GM23338 (cell line): Measurements from ENCODE around the gene COX5B. TPM values are rescaled to one million over a fixed set of nuclear protein-coding genes. Genes with fewer than 3 reads are reported as not detected.

Experiments used
- ATAC-seq: fragments of 200-7000 bp; cut with Tn5 transposase; 3 replicates; pipeline ENCODE4 v1.9.1; 2020
- DNase-seq: peaks from one replicate; pipeline ENCODE4 v3.0.0-alpha.2; 2015; ENCODE audit warnings: low spot score
- H2AFZ ChIP-seq: fragments of 200-600 bp; sonication (generic); 2 replicates; pipeline ENCODE4 v1.8.0; 2016; ENCODE audit warnings: antibody characterized with exemption, mild to moderate bottlenecking, moderate library complexity
- H3F3A ChIP-seq: fragments of 200-600 bp; sonication (generic); replicated peaks from 2 replicates; pipeline ENCODE4 v1.8.0; 2017; ENCODE audit warnings: antibody characterized with exemption, mixed run types, low read depth
- H3K27ac ChIP-seq: fragments of 200-600 bp; sonication (generic); 2 replicates; pipeline ENCODE4 v1.6.1; 2016; ENCODE audit warnings: low read depth
- H3K27me3 ChIP-seq: fragments of 200-600 bp; sonication (generic); 2 replicates; pipeline ENCODE4 v1.8.0; 2016; ENCODE audit warnings: mild to moderate bottlenecking, mixed run types, moderate library complexity; ENCODE audit not compliant: insufficient read depth
- H3K36me3 ChIP-seq: fragments of 200-600 bp; sonication (generic); 2 replicates; pipeline ENCODE4 v1.8.0; 2016; ENCODE audit warnings: mild to moderate bottlenecking; ENCODE audit not compliant: insufficient read depth
- H3K4me1 ChIP-seq: fragments of 200-600 bp; sonication (generic); 2 replicates; pipeline ENCODE4 v1.8.0; 2016; ENCODE audit warnings: mild to moderate bottlenecking, moderate library complexity; ENCODE audit not compliant: insufficient read depth
- H3K4me2 ChIP-seq: fragments of 200-600 bp; sonication (generic); 2 replicates; pipeline ENCODE4 v1.7.1; 2017; ENCODE audit warnings: mixed run types
- H3K4me3 ChIP-seq: fragments of 200-600 bp; sonication (generic); 2 replicates; pipeline ENCODE4 v1.6.1; 2016; ENCODE audit warnings: mixed run types
- H3K79me2 ChIP-seq: fragments of 200-600 bp; sonication (generic); replicated peaks from 2 replicates; pipeline ENCODE4 v1.8.0; 2017; ENCODE audit warnings: mild to moderate bottlenecking; ENCODE audit not compliant: insufficient read depth
- H3K9me2 ChIP-seq: fragments of 200-600 bp; sonication (generic); 2 replicates; pipeline ENCODE4 v1.8.0; 2017; ENCODE audit not compliant: insufficient read depth
- H4K20me1 ChIP-seq: fragments of 200-600 bp; sonication (generic); replicated peaks from 2 replicates; pipeline ENCODE4 v1.8.0; 2017; ENCODE audit warnings: mild to moderate bottlenecking; ENCODE audit not compliant: insufficient read depth
- H3K27ac Mint-ChIP-seq: 2 replicates; pipeline ENCODE4 v1.8.0; 2020; ENCODE audit warnings: inconsistent platforms, mild to moderate bottlenecking, moderate library complexity, mixed read lengths
- H3K27me3 Mint-ChIP-seq: 3 replicates; pipeline ENCODE4 v1.8.0; 2022; ENCODE audit warnings: low read depth, mild to moderate bottlenecking, moderate library complexity, mixed read lengths, inconsistent platforms; ENCODE audit not compliant: insufficient read depth, poor library complexity
- H3K36me3 Mint-ChIP-seq: 3 replicates; pipeline ENCODE4 v1.8.0; 2021; ENCODE audit warnings: low read depth, mild to moderate bottlenecking, inconsistent platforms, moderate library complexity, mixed read lengths
- H3K4me1 Mint-ChIP-seq: 3 replicates; pipeline ENCODE4 v1.8.0; 2020; ENCODE audit warnings: mild to moderate bottlenecking, inconsistent platforms, mixed read lengths
- H3K4me3 Mint-ChIP-seq: 3 replicates; pipeline ENCODE4 v1.8.0; 2021; ENCODE audit warnings: moderate library complexity, mild to moderate bottlenecking, inconsistent platforms, mixed read lengths
- H3K9me3 Mint-ChIP-seq: 3 replicates; pipeline ENCODE4 v1.8.0; 2020; ENCODE audit warnings: moderate library complexity, mild to moderate bottlenecking, inconsistent platforms, mixed read lengths
- CREB1 ChIP-seq: fragments of 250-450 bp; sonication (Bioruptor Pico); IDR thresholded peaks from 2 replicates; pipeline ENCODE4 v1.5.0; 2020; ENCODE audit warnings: low read depth, mild to moderate bottlenecking, moderate library complexity
- CTCF ChIP-seq, 2 experiments: fragments of 200-600 bp in 1 of 2; sonication (generic) in 1 of 2; conservative IDR thresholded peaks; 2 replicates each; pipeline versions ENCODE4 v1.5.1 to v1.6.1; 2016 to 2017; ENCODE audit warnings: antibody characterized with exemption in 2 of 2, low read depth in 2 of 2, mild to moderate bottlenecking in 2 of 2, moderate library complexity in 1 of 2
- ETS1 ChIP-seq: IDR thresholded peaks from 2 replicates; pipeline ENCODE4 v1.6.1; 2016; ENCODE audit warnings: antibody characterized with exemption
- EZH2 ChIP-seq: fragments of 200-600 bp; sonication (generic); IDR thresholded peaks from one replicate; pipeline ENCODE4 v1.8.0; 2017; ENCODE audit warnings: antibody characterized with exemption, mild to moderate bottlenecking, low read depth; ENCODE audit not compliant: unreplicated experiment
- EZH2phosphoT487 ChIP-seq: fragments of 200-600 bp; sonication (generic); IDR thresholded peaks from one replicate; pipeline ENCODE4 v1.8.1; 2018; ENCODE audit warnings: antibody characterized with exemption; ENCODE audit not compliant: unreplicated experiment
- JUNB ChIP-seq: IDR thresholded peaks from one replicate; pipeline ENCODE4 v1.6.1; 2016; ENCODE audit warnings: antibody characterized with exemption; ENCODE audit not compliant: unreplicated experiment
- NANOG ChIP-seq: IDR thresholded peaks from 2 replicates; pipeline ENCODE4 v1.6.1; 2016; ENCODE audit warnings: antibody characterized with exemption, borderline replicate concordance
- POLR2AphosphoS5 ChIP-seq: IDR thresholded peaks from 2 replicates; pipeline ENCODE4 v1.6.1; 2016; ENCODE audit warnings: antibody characterized with exemption, low read depth
- REST ChIP-seq: IDR thresholded peaks from one replicate; pipeline ENCODE4 v1.6.1; 2018; ENCODE audit warnings: antibody characterized with exemption; ENCODE audit not compliant: unreplicated experiment
- STAT1 ChIP-seq: IDR thresholded peaks from one replicate; pipeline ENCODE4 v1.6.1; 2016; ENCODE audit warnings: antibody characterized with exemption; ENCODE audit not compliant: unreplicated experiment
- ZNF114 ChIP-seq: fragments of 250-450 bp; sonication (Bioruptor Pico); IDR thresholded peaks from 2 replicates; pipeline ENCODE4 v1.5.0; 2020; ENCODE audit warnings: mild to moderate bottlenecking, moderate library complexity
- ZNF331 ChIP-seq: fragments of 250-450 bp; sonication (Bioruptor Pico); IDR thresholded peaks from 2 replicates; pipeline ENCODE4 v1.5.0; 2020; ENCODE audit warnings: low read depth, mild to moderate bottlenecking, moderate library complexity
- ZNF462 ChIP-seq: fragments of 250-450 bp; sonication (Bioruptor Pico); IDR thresholded peaks from 2 replicates; pipeline ENCODE4 v1.5.0; 2020; ENCODE audit warnings: mild to moderate bottlenecking, moderate library complexity
- polyA plus RNA-seq: library from polyadenylated mRNA; unstranded; fragments of >200 nt; fragmentation: Nextera tagmentation; extraction: Ambion mirVana; gene quantifications from 2 replicates; pipeline ENCODE4 v1.2.1, GENCODE V29; 2016
- total RNA-seq: library from RNA; depleted of rRNA; stranded (reverse); fragments of >200 nt; shearing (Covaris generic); gene quantifications from 2 replicates; pipeline ENCODE4 v1.2.3, GENCODE V29; 2014

COX5B gene
- total and polyA plus RNA-seq, 2 experiments from 2014 or later = 260 to 666 TPM

GRCh38 chr2:97695744-97696143 is 49.9 kb downstream of the COX5B start:
- Histone ChIP-seq H2AFZ (no peak overlapping the region), H3K36me3 (no peaks in the 10 kb centered on the region), H3K27ac (no peak overlapping the region), H3K27me3 (no peaks in the 10 kb centered on the region), H3K4me2 (no peak overlapping the region), H3F3A (no peaks in the 10 kb centered on the region), H3K9me2 (no peaks in the 10 kb centered on the region), H3K79me2 (no peaks in the 10 kb centered on the region), H3K4me3 (no peak overlapping the region), H4K20me1 (no peaks in the 10 kb centered on the region), H3K4me1 (peaks cover 11% of the 10 kb centered on the region; the same call in 1 of the 2 replicates)
- H3K27me3 Mint-ChIP-seq = peaks cover 12% of the 10 kb centered on the region
- DNase-seq (no peak), ATAC-seq (no peak)
- H3K27ac Mint-ChIP-seq = no peak overlapping the region
- H3K9me3 Mint-ChIP-seq = no peaks in the 10 kb centered on the region
- no peak for TF ChIP-seq POLR2AphosphoS5
- TF ChIP-seq NANOG = no peak
- TF ChIP-seq ZNF462 = no peak
- no peak for TF ChIP-seq JUNB
- TF ChIP-seq ZNF331 (CRISPR knock-in tag) = no peak
- no peak for TF ChIP-seq CTCF (conservative IDR thresholded peaks at IDR 0.05; ENCODE audit: low read depth in 2 of 2)
- TF ChIP-seq ZNF114 = no peak
- TF ChIP-seq ETS1 = no peak
- TF ChIP-seq CREB1 (CRISPR knock-in tag) = no peak
- no peak for TF ChIP-seq EZH2phosphoT487
- no peak for TF ChIP-seq EZH2
- no peak for TF ChIP-seq REST
- no peak for TF ChIP-seq STAT1
- H3K4me1 Mint-ChIP-seq = peaks cover 18% of the 10 kb centered on the region
- no peak overlapping the region for H3K4me3 Mint-ChIP-seq
- H3K36me3 Mint-ChIP-seq = no peaks in the 10 kb centered on the region
